Colon (tissue), 2 donors: ENCODE measurements around the gene TNMD.

Experiments
- FAIRE-seq: peaks from 2 replicates; lab custom pipeline; 2012; peaks lifted over from hg19 to GRCh38; lab: Jason Lieb, UNC
- donor health status: control.
- donor health status: control.

Gene TNMD

DNA sequence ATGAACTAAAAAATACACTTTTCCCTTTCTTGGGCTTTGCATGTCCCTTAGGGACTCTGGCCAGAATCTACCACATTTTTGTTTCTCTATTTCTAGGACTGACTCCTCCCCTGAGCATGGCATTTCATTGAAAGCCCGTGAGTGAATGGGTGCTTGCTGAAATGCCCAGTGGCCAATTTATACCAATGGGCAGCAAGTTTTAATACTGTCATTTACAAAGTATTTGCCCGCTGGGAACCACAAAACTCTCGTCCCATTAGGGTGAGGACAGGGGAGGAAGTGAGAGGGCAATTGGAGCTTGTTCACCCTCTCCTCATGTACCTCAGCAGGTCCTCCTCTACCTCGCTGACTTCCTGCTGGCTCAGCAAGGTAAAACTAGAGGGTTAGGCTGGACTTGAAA is 60.4 kb downstream of the TNMD start:
- FAIRE-seq, result no peak

DNA sequence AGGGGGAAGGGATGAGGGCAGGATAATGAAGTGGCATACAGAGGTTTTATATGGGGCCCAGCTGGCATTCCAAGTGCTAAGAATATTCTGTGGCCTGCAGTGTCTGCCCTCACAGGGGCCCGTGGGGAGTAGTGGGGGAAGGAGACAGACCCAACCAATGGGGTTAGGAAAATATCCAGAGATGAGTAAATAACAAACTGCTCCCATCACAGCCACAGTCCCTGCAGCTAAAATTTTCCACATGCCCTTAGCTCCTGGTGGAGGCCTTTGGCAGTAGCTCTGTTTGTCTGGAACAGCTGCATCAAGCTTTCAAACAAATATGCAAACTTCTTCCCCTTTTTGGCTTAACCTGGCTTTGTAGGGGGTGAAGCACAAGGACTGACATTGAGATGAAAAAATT is 62.4 kb downstream of the TNMD start:
- no peak for FAIRE-seq

DNA sequence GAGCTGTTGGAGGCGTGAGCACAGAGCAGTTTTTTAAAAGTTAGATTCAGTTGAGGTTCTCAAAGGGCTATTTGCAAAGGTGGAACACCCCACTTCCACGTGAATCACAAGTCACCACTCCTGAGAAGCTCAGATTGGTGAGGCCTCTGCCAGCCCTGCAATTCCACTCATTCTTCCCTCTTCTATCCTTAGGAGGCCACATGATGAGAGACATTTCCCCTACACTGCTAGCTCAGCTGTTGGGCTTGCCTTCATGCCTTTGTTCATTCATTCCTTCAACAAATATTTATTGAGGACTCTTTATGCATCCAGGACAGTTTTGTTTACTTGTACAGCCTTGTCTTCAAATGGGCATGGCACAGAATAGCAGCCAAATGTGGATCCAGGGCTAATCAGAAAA is 63.0 kb downstream of the TNMD start:
- no peak for FAIRE-seq

DNA sequence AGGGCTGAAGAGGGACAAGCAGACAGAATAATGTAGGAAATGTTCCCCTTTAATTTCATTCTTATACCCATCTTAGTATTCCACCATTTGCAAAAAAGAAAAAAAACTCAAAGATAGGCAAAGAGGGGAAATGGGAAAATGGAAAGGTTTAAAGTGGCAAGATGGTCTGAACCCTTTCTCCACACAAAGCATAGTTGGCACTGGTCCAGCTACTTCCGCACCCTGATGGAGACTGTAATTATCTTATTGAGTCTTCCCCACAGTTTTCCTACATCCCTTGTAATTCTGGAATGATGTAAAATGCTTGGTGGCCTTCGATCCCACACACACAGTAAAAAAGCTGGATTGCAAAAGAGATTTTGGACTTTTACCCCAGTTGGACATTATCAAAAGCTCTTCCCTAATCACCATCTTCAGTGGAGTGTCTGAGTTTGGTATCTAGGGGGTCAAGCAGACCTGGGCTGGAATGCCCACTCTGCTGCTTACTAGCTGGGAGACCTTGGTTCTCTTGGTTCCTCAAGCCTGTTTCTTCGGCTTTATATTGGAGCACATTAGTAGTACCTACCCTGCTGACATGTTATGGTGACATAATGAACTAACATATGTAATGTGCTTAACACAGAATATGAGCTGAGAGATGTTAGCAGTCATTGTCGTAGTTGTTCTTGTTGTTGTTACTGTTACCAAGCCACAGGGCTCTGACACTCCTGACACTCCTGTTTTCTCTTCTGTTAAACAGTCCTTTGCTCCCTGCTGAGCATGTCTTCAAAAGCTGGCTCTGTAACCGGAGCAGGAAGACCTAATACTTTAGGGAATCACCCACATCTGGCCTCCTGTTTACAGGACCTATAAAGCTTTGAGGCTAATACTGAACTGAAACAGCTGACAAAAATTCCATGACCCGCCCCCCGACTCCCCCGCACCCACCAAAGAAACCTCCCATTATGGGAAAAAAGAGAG is 64.0 kb downstream of the TNMD start:
- no peak for FAIRE-seq
